HG03469 (cell line): ENCODE measurements around the gene EDEM2.
"Not testable (repeated sequence)": the region's sequence is repeated elsewhere in the genome, so short reads cannot be mapped to it uniquely, and the experiment has no call there.

Source experiments
- ATAC-seq: cut with Tn5 transposase; IDR thresholded peaks from one replicate; pipeline ENCODE4 v1.9.1; 2021; ENCODE audit warnings: mild to moderate bottlenecking, moderate library complexity, moderate number of reproducible peaks; ENCODE audit not compliant: unreplicated experiment

EDEM2 gene

DNA sequence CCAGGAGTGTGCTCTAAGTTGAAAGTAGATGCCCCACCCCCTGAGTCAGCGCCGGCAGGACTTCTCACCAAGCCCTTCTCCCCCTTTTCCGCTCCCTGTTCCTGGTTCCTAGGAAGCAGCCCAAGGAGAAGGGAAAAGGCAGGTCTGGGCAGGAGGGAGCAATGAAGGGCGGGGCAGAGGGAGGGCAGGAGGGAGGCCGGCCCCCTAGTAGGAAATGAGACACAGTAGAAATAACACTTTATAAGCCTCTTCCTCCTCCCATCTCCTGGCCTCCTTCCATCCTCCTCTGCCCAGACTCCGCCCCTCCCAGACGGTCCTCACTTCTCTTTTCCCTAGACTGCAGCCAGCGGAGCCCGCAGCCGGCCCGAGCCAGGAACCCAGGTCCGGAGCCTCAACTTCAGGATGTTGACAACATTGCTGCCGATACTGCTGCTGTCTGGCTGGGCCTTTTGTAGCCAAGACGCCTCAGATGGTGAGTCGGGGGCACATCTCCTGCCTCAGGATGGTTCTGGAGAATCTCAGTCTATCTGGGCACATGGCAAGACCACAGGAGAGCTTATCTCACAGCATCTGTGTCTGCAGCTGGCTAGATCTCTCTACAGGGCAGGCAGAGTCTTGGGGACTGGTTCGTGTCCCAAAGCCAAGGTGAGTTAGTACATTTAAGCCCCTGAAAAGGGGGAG is 24.8 kb upstream of the EDEM2 start, which contains the start of gene PROCR:
PROCR (plus strand) TSS at position 320 of the 681 bp plus-strand sequence; CDS start at position 403, 83 bp downstream.
- no peak for ATAC-seq

DNA sequence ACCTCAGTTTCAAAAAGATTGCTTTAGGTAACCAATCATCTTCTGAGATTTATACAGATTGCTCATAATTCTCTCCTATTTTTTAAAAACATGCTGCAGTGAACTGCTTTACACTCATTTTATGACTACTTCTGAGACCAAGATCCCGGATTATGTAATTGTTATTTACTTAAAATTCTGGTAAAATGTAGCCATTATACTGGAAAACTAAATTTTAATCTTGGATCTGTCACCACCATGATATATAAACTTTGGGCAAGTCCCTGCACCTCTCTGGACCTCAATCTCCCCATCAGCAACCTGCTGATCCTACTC is 24.3 kb upstream of the EDEM2 start:
- ATAC-seq = no peak

GRCh38 chr20:35168701-35169409 is 21.7 kb upstream of the EDEM2 start:
- ATAC-seq = not testable (repeated sequence)

DNA sequence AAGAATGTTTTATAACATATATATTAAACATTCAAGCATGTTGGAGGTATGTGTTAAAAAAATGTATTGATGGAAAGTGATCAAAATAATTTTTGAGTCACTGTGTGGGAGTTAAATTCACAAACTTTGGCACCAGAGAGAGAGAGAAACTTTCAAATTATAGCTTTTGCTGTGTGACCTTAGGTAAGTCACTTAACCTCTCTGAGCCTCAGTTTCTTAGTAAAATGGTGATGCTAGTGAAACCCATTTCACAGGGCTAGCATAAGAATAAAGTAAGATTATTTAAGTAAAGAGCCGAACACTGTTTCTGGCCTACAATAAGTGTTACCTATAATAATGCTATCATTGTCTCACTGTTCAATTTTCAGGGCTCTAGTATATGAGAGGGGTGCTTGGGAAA is 20.7 kb upstream of the EDEM2 start:
- ATAC-seq = no peak

DNA sequence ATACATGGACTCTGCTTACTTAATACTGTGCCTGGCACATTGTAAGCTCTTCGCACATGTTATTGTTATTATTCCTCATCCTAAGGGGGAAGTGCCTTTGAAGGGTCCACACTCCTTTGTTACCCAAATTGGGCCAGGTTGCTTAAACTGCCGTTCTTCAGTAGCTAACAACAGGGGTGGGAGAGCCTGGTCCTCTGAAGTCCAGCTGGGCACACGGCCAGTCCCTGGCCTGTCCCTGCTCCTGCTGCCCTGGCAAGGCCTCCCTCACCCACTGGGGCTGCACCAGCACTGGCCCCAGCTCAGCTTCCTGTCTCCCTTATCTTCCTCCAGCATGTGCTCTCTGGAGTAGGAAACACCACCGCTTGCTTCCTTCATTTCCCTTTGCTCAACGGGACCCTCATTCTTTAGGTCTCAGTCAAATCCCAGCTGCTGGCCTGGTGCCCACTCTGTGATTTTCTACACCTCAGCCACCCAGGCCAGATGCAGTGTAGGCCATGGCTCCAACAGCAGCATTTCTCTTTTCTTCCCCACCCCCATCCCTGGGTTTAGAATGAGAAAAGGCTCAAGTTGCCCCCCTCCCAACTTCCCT is 19.2 kb upstream of the EDEM2 start:
- ATAC-seq = no peak

DNA sequence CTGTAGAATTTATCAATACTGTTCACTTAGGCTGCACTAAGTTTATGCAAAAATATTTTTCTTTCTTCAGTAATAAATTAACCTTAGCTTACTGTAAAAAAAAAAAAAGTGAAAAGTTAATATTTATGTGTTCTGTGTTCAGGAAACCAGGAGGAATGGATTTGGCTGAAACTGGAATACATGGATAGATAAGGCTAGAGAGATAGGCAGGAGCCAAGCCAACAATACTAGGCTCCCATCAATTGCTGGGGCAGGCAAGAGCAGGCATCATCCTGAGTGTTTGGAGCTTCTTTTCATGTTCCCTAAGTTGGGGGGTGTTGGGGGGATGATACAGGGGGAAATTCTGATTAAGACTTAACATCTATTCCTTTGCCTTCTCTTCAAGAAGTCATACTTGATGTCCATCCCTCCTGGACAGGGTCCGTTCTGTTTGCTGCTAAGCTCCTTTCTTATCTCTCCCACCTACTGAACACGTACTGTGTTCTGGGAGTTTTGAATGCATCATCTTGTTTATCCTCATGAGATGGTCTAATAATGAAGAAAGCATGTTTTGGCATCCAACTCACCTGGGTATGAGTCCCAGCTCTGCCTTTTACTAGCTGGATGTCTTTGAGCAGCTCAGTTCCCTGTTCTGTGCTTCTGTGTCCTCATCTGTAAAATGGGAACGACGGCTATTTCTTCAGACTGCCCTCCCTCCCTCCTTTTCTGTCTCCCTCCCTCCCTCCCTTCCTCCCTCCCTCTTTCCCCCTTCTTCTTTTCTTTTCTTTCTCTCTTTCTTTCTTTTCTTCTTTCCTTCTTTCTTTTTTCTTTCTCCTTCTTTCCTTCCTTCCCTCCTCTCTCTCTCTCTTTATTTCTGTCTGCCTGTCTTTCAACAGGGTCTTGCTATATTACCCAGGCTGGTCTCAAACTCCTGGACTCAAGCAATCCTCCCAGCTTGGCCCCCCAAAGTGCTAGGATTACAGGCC is 18.4 kb upstream of the EDEM2 start:
- no peak for ATAC-seq

DNA sequence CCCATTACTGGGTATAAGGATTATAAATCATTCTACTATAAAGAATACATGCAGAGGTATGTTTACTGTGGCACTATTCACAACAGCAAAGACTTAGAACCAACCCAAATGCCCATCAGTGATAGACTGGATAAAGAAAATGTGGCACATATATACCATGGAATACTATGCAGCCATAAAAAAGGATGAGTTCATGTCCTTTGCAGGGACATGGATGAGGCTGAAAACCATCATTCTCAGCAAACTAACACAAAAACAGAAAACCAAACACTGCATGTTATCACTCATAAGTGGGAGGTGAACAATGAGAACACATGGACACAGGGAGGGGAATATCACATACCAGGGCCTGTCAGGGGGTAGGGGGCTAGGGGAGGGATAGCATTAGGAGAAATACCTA is 17.4 kb upstream of the EDEM2 start:
- not testable (repeated sequence) for ATAC-seq

GRCh38 chr20:35160341-35160740 is 13.2 kb upstream of the EDEM2 start:
- not testable (repeated sequence) for ATAC-seq

DNA sequence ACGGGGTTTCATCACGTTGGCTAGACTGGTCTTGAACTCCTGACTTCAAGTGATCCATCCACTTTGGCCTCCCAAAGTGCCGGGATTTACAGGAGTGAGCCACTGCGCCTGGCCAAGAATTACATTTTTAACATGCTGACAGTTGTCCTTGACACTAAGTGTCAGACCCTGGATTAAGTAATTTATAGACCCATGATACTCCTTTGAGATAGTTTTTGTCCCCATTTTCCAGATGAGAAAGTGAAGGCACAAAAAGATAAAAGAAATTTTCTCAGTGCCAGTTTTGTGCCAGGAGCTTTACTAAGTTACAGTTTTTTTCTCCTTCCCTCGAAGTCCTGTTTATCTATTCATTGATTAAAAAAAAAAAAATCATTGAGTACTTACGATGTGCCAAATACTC is 9.8 kb upstream of the EDEM2 start:
- ATAC-seq = no peak

GRCh38 chr20:35155936-35156335 is 8.8 kb upstream of the EDEM2 start:
- no peak for ATAC-seq

DNA sequence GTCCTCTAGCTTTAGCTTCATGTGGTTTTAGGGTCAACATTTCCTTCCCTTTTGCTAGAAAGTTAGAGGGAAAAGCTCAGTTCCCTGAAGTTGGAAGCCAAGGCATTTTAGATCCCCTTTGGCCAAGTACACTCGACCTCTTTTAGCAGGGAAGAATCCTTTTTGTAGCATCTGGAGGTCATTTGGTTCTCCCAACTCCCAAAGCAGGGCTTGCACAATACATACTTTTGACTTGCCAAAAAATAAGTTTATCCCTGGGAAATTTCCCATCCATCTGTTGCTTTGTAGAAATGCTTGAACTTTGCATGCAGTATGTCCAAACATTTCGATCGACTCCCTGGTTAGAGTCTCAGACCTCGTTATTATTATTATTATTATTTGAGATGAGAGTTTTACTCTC is 4.6 kb upstream of the EDEM2 start:
- no peak for ATAC-seq

DNA sequence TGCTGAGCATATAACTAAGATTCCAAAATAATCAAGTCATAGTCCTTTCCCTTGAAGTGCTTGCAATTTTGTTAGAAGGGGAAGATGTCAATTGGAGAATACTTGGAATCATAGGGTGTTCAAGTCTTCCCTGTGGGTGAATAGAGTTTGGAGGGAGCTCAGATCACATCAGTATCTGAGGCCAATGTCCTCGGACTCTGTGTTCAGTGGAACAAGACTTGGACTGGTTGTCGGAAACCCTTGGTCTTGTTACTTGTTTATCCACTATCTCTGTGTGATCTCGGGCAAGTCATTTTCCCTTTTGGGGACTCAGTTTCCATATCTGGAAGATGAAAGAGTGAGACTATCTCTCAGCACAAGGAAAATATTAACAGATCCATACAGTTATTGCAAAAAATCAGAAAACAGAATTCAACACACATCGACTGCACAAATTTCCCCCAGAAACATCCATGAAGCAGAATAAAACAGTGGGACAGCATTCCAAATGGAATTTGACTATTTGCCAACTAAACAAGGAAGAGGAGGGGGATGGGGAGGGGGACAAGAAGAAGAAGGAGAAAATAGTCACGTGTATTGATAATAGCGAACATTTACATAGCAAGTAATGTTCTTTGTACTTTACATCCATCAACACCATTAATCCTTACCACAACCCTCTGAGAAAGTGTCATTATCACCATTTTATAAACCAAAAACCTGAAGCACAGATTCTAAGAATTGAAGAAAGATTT is 3.9 kb upstream of the EDEM2 start:
- ATAC-seq = no peak

DNA sequence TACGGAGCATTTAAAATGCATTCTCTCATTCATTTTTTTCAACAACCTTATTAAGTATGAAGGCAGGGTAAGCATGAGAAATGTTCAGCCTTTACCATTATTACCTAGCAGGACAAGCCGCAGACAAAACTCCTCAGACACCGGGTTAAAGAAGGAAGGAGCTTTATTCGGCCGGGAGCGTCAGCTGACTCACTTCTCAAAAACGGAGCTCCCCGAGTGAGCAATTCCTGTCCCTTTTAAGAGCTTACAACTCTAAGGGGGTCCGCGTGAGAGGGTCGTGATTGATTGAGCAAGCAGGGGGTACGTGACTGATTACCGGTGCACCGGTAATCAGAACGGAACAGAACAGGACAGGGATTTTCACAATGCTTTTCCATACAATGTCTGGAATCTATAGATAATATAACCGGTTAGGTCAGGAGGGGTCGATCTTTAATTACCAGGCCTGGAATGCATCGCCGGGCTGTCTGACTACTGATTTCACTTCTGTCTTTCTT is 487 bp upstream of the EDEM2 start:
- peak; percentile 8 for ATAC-seq

- ATAC-seq = no peak
Measured at GRCh38 chr20:35146299-35146919, 727 bp downstream of the EDEM2 start.

- ATAC-seq = no peak
Measured at GRCh38 chr20:35145141-35145564, 2.0 kb downstream of the EDEM2 start.

GRCh38 chr20:35144694-35145093 is 2.4 kb downstream of the EDEM2 start:
- ATAC-seq = no peak

GRCh38 chr20:35135867-35136586 is 11.1 kb downstream of the EDEM2 start:
- ATAC-seq = no peak

GRCh38 chr20:35134880-35135279 is 12.3 kb downstream of the EDEM2 start:
- no peak for ATAC-seq

DNA sequence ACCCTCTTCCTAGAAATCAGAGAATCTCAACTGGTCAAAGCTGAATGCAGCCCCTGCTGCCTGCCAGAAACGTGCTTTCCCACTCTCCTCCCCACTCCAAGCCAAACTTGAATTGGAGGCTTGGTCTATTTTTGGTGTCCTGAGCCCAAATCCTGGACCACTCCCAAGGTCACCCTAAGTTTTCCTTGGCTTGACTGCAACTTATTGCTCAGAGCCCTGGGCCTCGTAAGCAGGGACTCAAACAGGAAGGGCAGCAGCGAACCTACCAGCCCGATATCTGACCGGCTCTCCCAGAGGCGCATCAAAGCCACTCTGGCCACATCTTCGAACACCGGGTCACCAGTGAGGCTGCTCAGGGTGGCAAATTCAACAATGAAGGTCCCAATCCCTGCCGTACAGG is 12.7 kb downstream of the EDEM2 start:
- no peak for ATAC-seq
